Panc1 (cell line): ENCODE results near the gene RYR3.

Source experiments
- CTCF ChIP-seq: fragments of 450-650 bp; IDR thresholded peaks from 2 replicates; pipeline ENCODE4 v1.5.1; 2017; ENCODE audit warnings: mild to moderate bottlenecking
- POLR2AphosphoS5 ChIP-seq: IDR thresholded peaks from 2 replicates; pipeline ENCODE4 v1.6.1; 2012; ENCODE audit warnings: mild to moderate bottlenecking, low read depth, low read length, moderate library complexity
- REST ChIP-seq, 2 experiments: IDR thresholded peaks; 2 replicates each; pipeline ENCODE4 v1.6.1; 2011 to 2012; ENCODE audit warnings: low read depth in 2 of 2, control low read depth in 1 of 2, low read length in 1 of 2, mild to moderate bottlenecking in 1 of 2, moderate library complexity in 1 of 2; ENCODE audit not compliant: insufficient read depth in 1 of 2
- SIN3A ChIP-seq: IDR thresholded peaks from 2 replicates; pipeline ENCODE4 v1.6.1; 2012; ENCODE audit warnings: low read depth, mild to moderate bottlenecking, low read length, moderate library complexity, borderline replicate concordance; ENCODE audit not compliant: insufficient read depth

GRCh38 chr15:33618350-33618749 lies 307.6 kb downstream of the RYR3 start:
- TF ChIP-seq CTCF (no peak), POLR2AphosphoS5 (no peak), REST (IDR thresholded peaks at IDR 0.05; ENCODE audit: insufficient read depth in 1 of 2, low read depth in 2 of 2, low read length in 1 of 2) (no peak), SIN3A (no peak)
